ENCODE data around the gene AQP7.
"Not testable (repeated sequence)": the region's sequence is repeated elsewhere in the genome, so short reads cannot be mapped to it uniquely, and the experiment has no call there.

- TF ChIP-seq CTCF (IDR thresholded peaks at IDR 0.05); EZH2 (IDR thresholded peaks at IDR 0.05; ENCODE audit: borderline replicate concordance, insufficient read depth, low read depth, low read length, poor library complexity, severe bottlenecking): not testable (repeated sequence)
These were observed 4.6 kb downstream of the AQP7 start for GRCh38 chr9:33397801-33398200.

Data from B cell (primary cell).